ENCODE measurements around the gene ASB4.

DNA sequence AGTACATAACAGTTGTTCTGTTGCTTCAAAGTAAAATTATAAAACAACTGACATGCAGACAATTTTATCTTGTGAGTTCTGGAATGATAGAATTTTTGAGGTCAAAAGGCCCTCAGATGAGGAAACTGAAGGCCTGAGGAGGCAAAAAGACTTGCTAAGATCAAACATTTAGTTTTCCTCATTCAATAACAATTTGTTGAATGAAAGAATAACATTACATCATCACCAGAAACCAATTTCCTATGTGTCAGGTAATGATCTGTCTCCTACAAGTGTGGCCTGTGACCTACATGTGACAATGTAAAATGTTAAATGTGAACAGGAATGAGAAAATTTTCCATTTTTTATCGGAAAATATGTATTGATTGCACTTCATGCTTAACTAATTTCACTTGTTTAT lies 16.6 kb upstream of the ASB4 start:
- TF ChIP-seq, protein P1, sequence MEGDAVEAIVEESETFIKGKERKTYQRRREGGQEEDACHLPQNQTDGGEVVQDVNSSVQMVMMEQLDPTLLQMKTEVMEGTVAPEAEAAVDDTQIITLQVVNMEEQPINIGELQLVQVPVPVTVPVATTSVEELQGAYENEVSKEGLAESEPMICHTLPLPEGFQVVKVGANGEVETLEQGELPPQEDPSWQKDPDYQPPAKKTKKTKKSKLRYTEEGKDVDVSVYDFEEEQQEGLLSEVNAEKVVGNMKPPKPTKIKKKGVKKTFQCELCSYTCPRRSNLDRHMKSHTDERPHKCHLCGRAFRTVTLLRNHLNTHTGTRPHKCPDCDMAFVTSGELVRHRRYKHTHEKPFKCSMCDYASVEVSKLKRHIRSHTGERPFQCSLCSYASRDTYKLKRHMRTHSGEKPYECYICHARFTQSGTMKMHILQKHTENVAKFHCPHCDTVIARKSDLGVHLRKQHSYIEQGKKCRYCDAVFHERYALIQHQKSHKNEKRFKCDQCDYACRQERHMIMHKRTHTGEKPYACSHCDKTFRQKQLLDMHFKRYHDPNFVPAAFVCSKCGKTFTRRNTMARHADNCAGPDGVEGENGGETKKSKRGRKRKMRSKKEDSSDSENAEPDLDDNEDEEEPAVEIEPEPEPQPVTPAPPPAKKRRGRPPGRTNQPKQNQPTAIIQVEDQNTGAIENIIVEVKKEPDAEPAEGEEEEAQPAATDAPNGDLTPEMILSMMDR (IDR thresholded peaks at IDR 0.05; ENCODE audit: low read length), result no peak
- TF ChIP-seq EZH2phosphoT487 (IDR thresholded peaks at IDR 0.05; ENCODE audit: low read length), result no peak

Data from MM.1S (cell line).